ENCODE measurements around the gene PCDHA1.
A peak's percentile ranks its signal among the peaks of the same experiment; 100 is the strongest.

The PCDHA1 gene

GRCh38 chr5:141032626-141033025 lies 246.7 kb downstream of the PCDHA1 start:
- no peak for DNase-seq (ENCODE audit: extremely low read depth, insufficient read length)
- no peak overlapping the region for H3K4me3 ChIP-seq (replicated peaks; ENCODE audit: low read depth, low read length)
- no peaks in the 10 kb centered on the region for H3K27me3 ChIP-seq (replicated peaks; ENCODE audit: control insufficient read depth, insufficient read depth, low read length)
- no peaks in the 10 kb centered on the region for H3K36me3 ChIP-seq (ENCODE audit: control insufficient read depth, insufficient read depth, low read length)
- no peak for TF ChIP-seq CTCF (IDR thresholded peaks at IDR 0.05; ENCODE audit: insufficient read depth, low read length, poor library complexity, severe bottlenecking)

- H3K4me3 ChIP-seq (replicated peaks; ENCODE audit: low read depth, low read length): no peak overlapping the region
- DNase-seq (ENCODE audit: extremely low read depth, insufficient read length): no peak
- TF ChIP-seq CTCF (IDR thresholded peaks at IDR 0.05; ENCODE audit: insufficient read depth, low read length, poor library complexity, severe bottlenecking): no peak
- H3K36me3 ChIP-seq (ENCODE audit: control insufficient read depth, insufficient read depth, low read length): no peaks in the 10 kb centered on the region
- no peaks in the 10 kb centered on the region for H3K27me3 ChIP-seq (replicated peaks; ENCODE audit: control insufficient read depth, insufficient read depth, low read length)
Measured at GRCh38 chr5:141039061-141039460, 253.1 kb downstream of the PCDHA1 start.

GRCh38 chr5:141039517-141039916 lies 253.6 kb downstream of the PCDHA1 start:
- no peaks in the 10 kb centered on the region for H3K36me3 ChIP-seq (ENCODE audit: control insufficient read depth, insufficient read depth, low read length)
- no peak for DNase-seq (ENCODE audit: extremely low read depth, insufficient read length)
- no peak for TF ChIP-seq CTCF (IDR thresholded peaks at IDR 0.05; ENCODE audit: insufficient read depth, low read length, poor library complexity, severe bottlenecking)
- no peak overlapping the region for H3K4me3 ChIP-seq (replicated peaks; ENCODE audit: low read depth, low read length)
- H3K27me3 ChIP-seq (replicated peaks; ENCODE audit: control insufficient read depth, insufficient read depth, low read length): no peaks in the 10 kb centered on the region

- Histone ChIP-seq H3K27me3 (replicated peaks; ENCODE audit: control insufficient read depth, insufficient read depth, low read length) (no peaks in the 10 kb centered on the region), H3K36me3 (ENCODE audit: control insufficient read depth, insufficient read depth, low read length) (no peaks in the 10 kb centered on the region), H3K4me3 (replicated peaks; ENCODE audit: low read depth, low read length) (no peak overlapping the region)
- no peak for TF ChIP-seq CTCF (IDR thresholded peaks at IDR 0.05; ENCODE audit: insufficient read depth, low read length, poor library complexity, severe bottlenecking)
- no peak for DNase-seq (ENCODE audit: extremely low read depth, insufficient read length)
Measured at GRCh38 chr5:141040093-141040770, 254.3 kb downstream of the PCDHA1 start.

GRCh38 chr5:141040771-141041426 lies 255.0 kb downstream of the PCDHA1 start:
- no peaks in the 10 kb centered on the region for H3K27me3 ChIP-seq (replicated peaks; ENCODE audit: control insufficient read depth, insufficient read depth, low read length)
- peak; percentile 35 for TF ChIP-seq CTCF (IDR thresholded peaks at IDR 0.05; ENCODE audit: insufficient read depth, low read length, poor library complexity, severe bottlenecking)
- H3K4me3 ChIP-seq (replicated peaks; ENCODE audit: low read depth, low read length): no peak overlapping the region
- peak; percentile 70 for DNase-seq (ENCODE audit: extremely low read depth, insufficient read length)
- H3K36me3 ChIP-seq (ENCODE audit: control insufficient read depth, insufficient read depth, low read length): no peaks in the 10 kb centered on the region

Measured in GM06990 (cell line).